ENCODE data around the gene GNAQ. TPM values are rescaled to one million over a fixed set of nuclear protein-coding genes. Genes with fewer than 3 reads are reported as not detected.

Gene GNAQ
- total RNA-seq, 1 experiment from 2014 or later, result 28.7 TPM

DNA sequence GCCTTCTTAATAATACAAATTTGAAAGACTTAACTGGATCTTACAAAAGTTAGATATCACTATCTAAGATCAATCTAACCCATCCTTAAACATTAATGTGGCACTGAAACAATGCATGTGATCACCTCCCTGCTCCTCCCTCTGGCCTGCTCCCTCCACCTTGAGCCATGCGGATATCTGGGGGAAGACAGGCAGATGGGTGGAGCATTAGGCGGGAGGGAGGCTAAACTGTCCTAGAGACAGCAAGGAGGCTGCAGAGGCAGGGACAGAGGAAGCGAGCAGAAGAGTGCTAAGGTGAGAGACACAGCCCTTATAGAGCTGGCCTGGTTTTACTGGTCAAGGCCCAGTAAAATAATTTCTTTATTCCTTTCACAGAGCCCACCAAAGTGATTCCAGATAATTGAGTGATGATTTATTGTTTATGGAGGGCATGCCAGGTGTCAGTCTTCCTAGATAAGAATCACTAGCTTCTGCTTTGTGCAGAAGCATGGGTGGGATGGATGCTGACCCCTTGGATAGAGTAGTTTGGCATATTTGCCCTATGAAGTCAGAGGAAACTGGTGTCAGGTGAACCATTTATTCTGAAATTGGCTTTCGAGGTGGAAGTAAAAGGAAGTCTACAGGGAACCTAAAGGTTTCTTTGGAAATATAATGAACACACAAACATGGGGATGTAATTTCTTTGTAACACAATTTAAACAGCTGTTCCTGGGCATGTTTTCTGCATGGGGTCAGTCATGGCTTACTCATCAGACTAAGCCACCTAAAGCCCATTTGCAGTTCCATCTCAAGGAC, 188.3 kb downstream of the GNAQ start:
- ChIA-PET RAD21 (ENCODE audit: low non-redundant PET in 1 of 2, low total read pairs in 2 of 2, uncharacterized antibody in 2 of 2, unreplicated experiment in 2 of 2) (no interaction called here), POLR2A (no interaction called here), CTCF (no interaction called here)
- Histone ChIP-seq H3K9me2 (ENCODE audit: insufficient read depth) (no peaks in the 10 kb centered on the region), H3K4me3 (replicated peaks in 1 of 2; ENCODE audit: low read depth in 1 of 2, low read length in 2 of 2) (no peak overlapping the region), H3K9me3 (ENCODE audit: control insufficient read depth in 1 of 2, insufficient read depth in 1 of 2, low read depth in 1 of 2, low read length in 2 of 2) (no peaks in the 10 kb centered on the region), H3K79me2 (ENCODE audit: insufficient read depth, low read length) (no peaks in the 10 kb centered on the region), H3K9ac (ENCODE audit: low read length) (no peak overlapping the region), H4K20me1 (ENCODE audit: insufficient read depth) (no peaks in the 10 kb centered on the region), H3K27ac (ENCODE audit: low read depth, low read length) (no peak overlapping the region), H2AFZ (ENCODE audit: low read depth, low read length, poor library complexity, severe bottlenecking) (no peak overlapping the region), H3K36me3 (ENCODE audit: control insufficient read depth in 1 of 2, insufficient read depth in 2 of 2, low read length in 2 of 2) (no peaks in the 10 kb centered on the region), H3K4me2 (ENCODE audit: low read length) (no peak overlapping the region), H3K4me1 (ENCODE audit: control insufficient read depth in 1 of 2, insufficient read depth in 2 of 2, low read length in 2 of 2) (peaks cover 14 to 17% of the 10 kb centered on the region in 2 experiments), H3K27me3 (ENCODE audit: insufficient read depth, low read length) (no peaks in the 10 kb centered on the region)
- no TSS peak for BruUV-seq (replicated peaks)
- intact Hi-C loops (cut with micrococcal nuclease), result loop anchor here (10.0 kb wide), 1 partner anchor 192 kb away; the partner anchor contains the start of gene GNAQ
- DNase-seq (ENCODE audit: low read depth, low spot score) (no peak), ATAC-seq (no peak)
- TF ChIP-seq POLR2AphosphoS5 (IDR thresholded peaks at IDR 0.05; ENCODE audit: low read depth, low read length) (no peak), EZH2 (IDR thresholded peaks at IDR 0.05) (no peak), POLR2A (IDR thresholded peaks at IDR 0.05; ENCODE audit: borderline replicate concordance, extremely low read depth, insufficient read depth, insufficient read length) (no peak), TCF7L2 (IDR thresholded peaks at IDR 0.05; ENCODE audit: borderline replicate concordance, extremely low read depth, insufficient read depth, insufficient read length) (no peak), RAD21 (IDR thresholded peaks at IDR 0.05; ENCODE audit: low read depth) (no peak), ZNF274 (IDR thresholded peaks at IDR 0.05; ENCODE audit: low read depth, low read length) (no peak), ELF1 (IDR thresholded peaks at IDR 0.05; ENCODE audit: borderline replicate concordance, low read depth) (no peak), EZH2phosphoT487 (IDR thresholded peaks at IDR 0.05; ENCODE audit: borderline replicate concordance) (no peak), JUND (IDR thresholded peaks at IDR 0.05) (no peak), ZFX (IDR thresholded peaks at IDR 0.05) (no peak), CEBPB (IDR thresholded peaks at IDR 0.05; ENCODE audit: low read depth) (no peak), SP1 (IDR thresholded peaks at IDR 0.05; ENCODE audit: low read depth) (no peak), SIN3A (IDR thresholded peaks at IDR 0.05; ENCODE audit: low read depth) (no peak), YY1 (IDR thresholded peaks at IDR 0.05; ENCODE audit: extremely low read depth, insufficient replicate concordance, low read depth, low read length) (no peak)
- TF ChIP-seq, protein P1, sequence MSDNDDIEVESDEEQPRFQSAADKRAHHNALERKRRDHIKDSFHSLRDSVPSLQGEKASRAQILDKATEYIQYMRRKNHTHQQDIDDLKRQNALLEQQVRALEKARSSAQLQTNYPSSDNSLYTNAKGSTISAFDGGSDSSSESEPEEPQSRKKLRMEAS (IDR thresholded peaks at IDR 0.05), result no peak
- TF ChIP-seq, protein P2, sequence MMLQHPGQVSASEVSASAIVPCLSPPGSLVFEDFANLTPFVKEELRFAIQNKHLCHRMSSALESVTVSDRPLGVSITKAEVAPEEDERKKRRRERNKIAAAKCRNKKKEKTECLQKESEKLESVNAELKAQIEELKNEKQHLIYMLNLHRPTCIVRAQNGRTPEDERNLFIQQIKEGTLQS (IDR thresholded peaks at IDR 0.05), result no peak
